Astrocyte (in vitro differentiated cells and primary cell): ENCODE data around the gene DCTPP1.

Source experiments
- CTCF ChIP-seq: IDR thresholded peaks from 2 replicates; pipeline ENCODE4 v1.5.1; 2011; ENCODE audit warnings: low read depth, mild to moderate bottlenecking, inconsistent platforms, low read length, moderate library complexity; ENCODE audit not compliant: insufficient read depth
- EZH2 ChIP-seq: IDR thresholded peaks from 2 replicates; pipeline ENCODE4 v1.6.1; 2012; ENCODE audit warnings: mild to moderate bottlenecking, low read length, inconsistent platforms; ENCODE audit not compliant: insufficient read depth

GRCh38 chr16:30416624-30417528, 13.0 kb downstream of the DCTPP1 start:
- TF ChIP-seq CTCF, result no peak
- no peak for TF ChIP-seq EZH2
